Liver (tissue), 9 donors: Measurements from ENCODE around the gene ITFG1. TPM values are rescaled to one million over a fixed set of nuclear protein-coding genes. Genes with fewer than 3 reads are reported as not detected.

Source experiments
- DNase-seq: peaks from one replicate; pipeline ENCODE4 v3.0.0-alpha.2; 2017; ENCODE audit warnings: low spot score
- H3K27ac ChIP-seq, 2 donors: one replicate each; pipeline ENCODE4 v1.7.0; 2013; ENCODE audit warnings: inconsistent platforms in 2 of 2, low read length in 2 of 2, control low read depth in 1 of 2, low read depth in 1 of 2, mild to moderate bottlenecking in 1 of 2
- H3K27me3 ChIP-seq, 4 donors: one replicate each; pipeline versions ENCODE4 v1.6.1 to v1.7.0; 2013; ENCODE audit warnings: low read length in 3 of 4, inconsistent platforms in 1 of 4, mild to moderate bottlenecking in 1 of 4, moderate library complexity in 1 of 4; ENCODE audit not compliant: control insufficient read depth in 4 of 4, insufficient read depth in 4 of 4
- H3K36me3 ChIP-seq, 4 donors: one replicate each; pipeline versions ENCODE4 v1.6.1 to v1.7.0; 2013; ENCODE audit warnings: low read length in 3 of 4, mild to moderate bottlenecking in 3 of 4, low read depth in 1 of 4, moderate library complexity in 1 of 4; ENCODE audit not compliant: control insufficient read depth in 4 of 4, insufficient read depth in 3 of 4
- H3K4me1 ChIP-seq, 4 donors: one replicate each; pipeline versions ENCODE4 v1.6.1 to v1.7.0; 2013; ENCODE audit warnings: low read length in 3 of 4, mild to moderate bottlenecking in 3 of 4, moderate library complexity in 1 of 4; ENCODE audit not compliant: control insufficient read depth in 4 of 4, insufficient read depth in 4 of 4
- H3K4me3 ChIP-seq, 3 donors: one replicate each; pipeline versions ENCODE4 v1.6.1 to v1.7.0; 2013; ENCODE audit warnings: low read length in 3 of 3, control low read depth in 1 of 3, low read depth in 1 of 3, mild to moderate bottlenecking in 1 of 3
- H3K9ac ChIP-seq, 2 donors: one replicate each; pipeline ENCODE4 v1.7.0; 2013; ENCODE audit warnings: low read length in 2 of 2, mild to moderate bottlenecking in 2 of 2, moderate library complexity in 2 of 2, control low read depth in 1 of 2, low read depth in 1 of 2
- H3K9me3 ChIP-seq, 4 donors: one replicate each; pipeline versions ENCODE4 v1.6.1 to v1.7.0; 2013; ENCODE audit warnings: low read length in 3 of 4; ENCODE audit not compliant: control insufficient read depth in 4 of 4
- EGR1 ChIP-seq, 2 donors: IDR thresholded peaks; 2 replicates each; pipeline ENCODE4 v1.6.1; 2016 to 2018; ENCODE audit warnings: antibody characterized with exemption in 2 of 2, low read depth in 2 of 2
- FOXA1 ChIP-seq: IDR thresholded peaks from 2 replicates; pipeline ENCODE4 v1.6.1; 2016; ENCODE audit warnings: antibody characterized with exemption
- FOXA2 ChIP-seq: IDR thresholded peaks from 2 replicates; pipeline ENCODE4 v1.6.1; 2016; ENCODE audit warnings: antibody characterized with exemption
- HNF4A ChIP-seq, 2 donors: conservative IDR thresholded peaks; 2 replicates each; pipeline ENCODE4 v1.6.1; 2016; ENCODE audit warnings: antibody characterized with exemption in 2 of 2, mild to moderate bottlenecking in 2 of 2
- HNF4G ChIP-seq: IDR thresholded peaks from 2 replicates; pipeline ENCODE4 v1.6.1; 2016; ENCODE audit warnings: antibody characterized with exemption
- JUND ChIP-seq, 2 donors: IDR thresholded peaks; 2 replicates each; pipeline ENCODE4 v1.6.1; 2016; ENCODE audit warnings: antibody characterized with exemption in 2 of 2
- NR2F2 ChIP-seq: IDR thresholded peaks from 2 replicates; pipeline ENCODE4 v1.6.1; 2016; ENCODE audit warnings: antibody characterized with exemption
- RXRA ChIP-seq, 2 donors: IDR thresholded peaks; 2 replicates each; pipeline ENCODE4 v1.6.1; 2017 to 2018; ENCODE audit warnings: antibody characterized with exemption in 2 of 2, mild to moderate bottlenecking in 1 of 2
- SP1 ChIP-seq: IDR thresholded peaks from 2 replicates; pipeline ENCODE4 v1.6.1; 2018; ENCODE audit warnings: antibody characterized with exemption, mild to moderate bottlenecking
- TAF1 ChIP-seq: conservative IDR thresholded peaks from 2 replicates; pipeline ENCODE4 v1.6.1; 2016; ENCODE audit warnings: antibody characterized with exemption, mild to moderate bottlenecking
- YY1 ChIP-seq: IDR thresholded peaks from 2 replicates; pipeline ENCODE4 v1.6.1; 2016; ENCODE audit warnings: antibody characterized with exemption, mild to moderate bottlenecking
- WGBS: extraction: QIAGEN DNeasy Blood & Tissue Kit; methylation state at CpG from one replicate; pipeline ENCODE4 v1.1.7; 2013; 5-methylcytosine and 5-hydroxymethylcytosine counted together
- polyA plus RNA-seq, 2 donors: library from polyadenylated mRNA; stranded (reverse) in 1 of 2; unstranded in 1 of 2; fragments of 200-250 nt in 1 of 2; fragments of >200 nt in 1 of 2; fragmentation: Nextera tagmentation in 1 of 2; extraction: Ambion mirVana in 1 of 2; gene quantifications; one replicate each; pipeline versions ENCODE4 v1.2.1 to v1.2.3, GENCODE V29; 2013 to 2015
- total RNA-seq, 2 donors: library from RNA; depleted of rRNA; stranded (reverse); fragments of >200 nt; gene quantifications; one replicate each; pipeline ENCODE4 v1.2.3, GENCODE V29; 2014
- TF ChIP-seq, protein P1 (sequence below): fragments of 150-350 bp; IDR thresholded peaks from 2 replicates; pipeline ENCODE4 v1.5.1; 2017; ENCODE audit warnings: improper control_type of control experiment, low read depth, low read length; ENCODE audit not compliant: missing input control
- TF ChIP-seq, protein P2 (sequence below): IDR thresholded peaks from 2 replicates; pipeline ENCODE4 v1.6.1; 2016; ENCODE audit warnings: antibody characterized with exemption, mild to moderate bottlenecking
- TF ChIP-seq, protein P3 (sequence below): IDR thresholded peaks from 2 replicates; pipeline ENCODE4 v1.6.1; 2016; ENCODE audit warnings: antibody characterized with exemption
- TF ChIP-seq, protein P4 (sequence below): IDR thresholded peaks from 2 replicates; pipeline ENCODE4 v1.6.1; 2016; ENCODE audit warnings: antibody characterized with exemption
- TF ChIP-seq, protein P5 (sequence below): IDR thresholded peaks from 2 replicates; pipeline ENCODE4 v1.6.1; 2016; ENCODE audit warnings: antibody characterized with exemption
- donor health status: healthy.
- donor health status: healthy.
- donor health status: healthy.
- donor health status: healthy.
- donor health status: healthy.

Gene ITFG1
- total and polyA plus RNA-seq, 4 donors: 31.1 to 51.0 (median 36.5) TPM

DNA sequence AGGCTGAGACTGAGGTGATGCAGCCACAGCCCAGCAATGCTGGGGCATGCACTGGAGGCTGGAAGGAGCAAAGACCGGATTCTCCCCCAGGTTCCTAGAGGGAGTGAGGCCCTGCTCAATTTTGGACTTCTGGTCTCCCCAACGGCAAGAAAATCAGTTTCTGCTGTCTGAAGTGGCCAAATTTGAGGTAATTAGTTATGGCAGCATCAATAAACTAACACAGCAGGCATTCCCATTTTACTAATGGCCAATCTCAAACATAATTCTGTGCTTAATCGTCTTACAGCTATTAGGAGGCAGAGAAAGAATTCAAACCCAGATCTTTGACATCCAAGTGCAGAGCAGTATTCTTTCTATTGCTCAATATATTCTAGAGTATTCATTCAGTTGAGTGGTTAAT is 333.3 kb downstream of the ITFG1 start:
- DNase-seq: no peak
- Histone ChIP-seq H3K36me3 (no peaks in the 10 kb centered on the region), H3K27ac (no peak overlapping the region), H3K9ac (no peak overlapping the region), H3K9me3 (peaks cover 0 to 5% (median 0%) of the 10 kb centered on the region in 4 donors), H3K4me3 (no peak overlapping the region), H3K4me1 (no peaks in the 10 kb centered on the region), H3K27me3 (peaks cover 0 to 4% (median 2%) of the 10 kb centered on the region in 4 donors)
- TF ChIP-seq TAF1 (no peak), SP1 (no peak), FOXA2 (no peak), FOXA1 (no peak), RXRA (IDR thresholded peaks at IDR 0.05) (no peak), EGR1 (IDR thresholded peaks at IDR 0.05; ENCODE audit: low read depth in 2 of 2) (no peak), YY1 (no peak), HNF4G (no peak), JUND (IDR thresholded peaks at IDR 0.05) (no peak)
- TF ChIP-seq, protein P1, sequence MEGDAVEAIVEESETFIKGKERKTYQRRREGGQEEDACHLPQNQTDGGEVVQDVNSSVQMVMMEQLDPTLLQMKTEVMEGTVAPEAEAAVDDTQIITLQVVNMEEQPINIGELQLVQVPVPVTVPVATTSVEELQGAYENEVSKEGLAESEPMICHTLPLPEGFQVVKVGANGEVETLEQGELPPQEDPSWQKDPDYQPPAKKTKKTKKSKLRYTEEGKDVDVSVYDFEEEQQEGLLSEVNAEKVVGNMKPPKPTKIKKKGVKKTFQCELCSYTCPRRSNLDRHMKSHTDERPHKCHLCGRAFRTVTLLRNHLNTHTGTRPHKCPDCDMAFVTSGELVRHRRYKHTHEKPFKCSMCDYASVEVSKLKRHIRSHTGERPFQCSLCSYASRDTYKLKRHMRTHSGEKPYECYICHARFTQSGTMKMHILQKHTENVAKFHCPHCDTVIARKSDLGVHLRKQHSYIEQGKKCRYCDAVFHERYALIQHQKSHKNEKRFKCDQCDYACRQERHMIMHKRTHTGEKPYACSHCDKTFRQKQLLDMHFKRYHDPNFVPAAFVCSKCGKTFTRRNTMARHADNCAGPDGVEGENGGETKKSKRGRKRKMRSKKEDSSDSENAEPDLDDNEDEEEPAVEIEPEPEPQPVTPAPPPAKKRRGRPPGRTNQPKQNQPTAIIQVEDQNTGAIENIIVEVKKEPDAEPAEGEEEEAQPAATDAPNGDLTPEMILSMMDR: no peak
- TF ChIP-seq, protein P2, sequence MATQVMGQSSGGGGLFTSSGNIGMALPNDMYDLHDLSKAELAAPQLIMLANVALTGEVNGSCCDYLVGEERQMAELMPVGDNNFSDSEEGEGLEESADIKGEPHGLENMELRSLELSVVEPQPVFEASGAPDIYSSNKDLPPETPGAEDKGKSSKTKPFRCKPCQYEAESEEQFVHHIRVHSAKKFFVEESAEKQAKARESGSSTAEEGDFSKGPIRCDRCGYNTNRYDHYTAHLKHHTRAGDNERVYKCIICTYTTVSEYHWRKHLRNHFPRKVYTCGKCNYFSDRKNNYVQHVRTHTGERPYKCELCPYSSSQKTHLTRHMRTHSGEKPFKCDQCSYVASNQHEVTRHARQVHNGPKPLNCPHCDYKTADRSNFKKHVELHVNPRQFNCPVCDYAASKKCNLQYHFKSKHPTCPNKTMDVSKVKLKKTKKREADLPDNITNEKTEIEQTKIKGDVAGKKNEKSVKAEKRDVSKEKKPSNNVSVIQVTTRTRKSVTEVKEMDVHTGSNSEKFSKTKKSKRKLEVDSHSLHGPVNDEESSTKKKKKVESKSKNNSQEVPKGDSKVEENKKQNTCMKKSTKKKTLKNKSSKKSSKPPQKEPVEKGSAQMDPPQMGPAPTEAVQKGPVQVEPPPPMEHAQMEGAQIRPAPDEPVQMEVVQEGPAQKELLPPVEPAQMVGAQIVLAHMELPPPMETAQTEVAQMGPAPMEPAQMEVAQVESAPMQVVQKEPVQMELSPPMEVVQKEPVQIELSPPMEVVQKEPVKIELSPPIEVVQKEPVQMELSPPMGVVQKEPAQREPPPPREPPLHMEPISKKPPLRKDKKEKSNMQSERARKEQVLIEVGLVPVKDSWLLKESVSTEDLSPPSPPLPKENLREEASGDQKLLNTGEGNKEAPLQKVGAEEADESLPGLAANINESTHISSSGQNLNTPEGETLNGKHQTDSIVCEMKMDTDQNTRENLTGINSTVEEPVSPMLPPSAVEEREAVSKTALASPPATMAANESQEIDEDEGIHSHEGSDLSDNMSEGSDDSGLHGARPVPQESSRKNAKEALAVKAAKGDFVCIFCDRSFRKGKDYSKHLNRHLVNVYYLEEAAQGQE: no peak
- TF ChIP-seq, protein P3, sequence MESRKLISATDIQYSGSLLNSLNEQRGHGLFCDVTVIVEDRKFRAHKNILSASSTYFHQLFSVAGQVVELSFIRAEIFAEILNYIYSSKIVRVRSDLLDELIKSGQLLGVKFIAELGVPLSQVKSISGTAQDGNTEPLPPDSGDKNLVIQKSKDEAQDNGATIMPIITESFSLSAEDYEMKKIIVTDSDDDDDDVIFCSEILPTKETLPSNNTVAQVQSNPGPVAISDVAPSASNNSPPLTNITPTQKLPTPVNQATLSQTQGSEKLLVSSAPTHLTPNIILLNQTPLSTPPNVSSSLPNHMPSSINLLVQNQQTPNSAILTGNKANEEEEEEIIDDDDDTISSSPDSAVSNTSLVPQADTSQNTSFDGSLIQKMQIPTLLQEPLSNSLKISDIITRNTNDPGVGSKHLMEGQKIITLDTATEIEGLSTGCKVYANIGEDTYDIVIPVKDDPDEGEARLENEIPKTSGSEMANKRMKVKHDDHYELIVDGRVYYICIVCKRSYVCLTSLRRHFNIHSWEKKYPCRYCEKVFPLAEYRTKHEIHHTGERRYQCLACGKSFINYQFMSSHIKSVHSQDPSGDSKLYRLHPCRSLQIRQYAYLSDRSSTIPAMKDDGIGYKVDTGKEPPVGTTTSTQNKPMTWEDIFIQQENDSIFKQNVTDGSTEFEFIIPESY: no peak
- TF ChIP-seq, protein P4, sequence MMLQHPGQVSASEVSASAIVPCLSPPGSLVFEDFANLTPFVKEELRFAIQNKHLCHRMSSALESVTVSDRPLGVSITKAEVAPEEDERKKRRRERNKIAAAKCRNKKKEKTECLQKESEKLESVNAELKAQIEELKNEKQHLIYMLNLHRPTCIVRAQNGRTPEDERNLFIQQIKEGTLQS: no peak
- 87% methylated on average over 3 of the region's 3 CpGs for WGBS

DNA sequence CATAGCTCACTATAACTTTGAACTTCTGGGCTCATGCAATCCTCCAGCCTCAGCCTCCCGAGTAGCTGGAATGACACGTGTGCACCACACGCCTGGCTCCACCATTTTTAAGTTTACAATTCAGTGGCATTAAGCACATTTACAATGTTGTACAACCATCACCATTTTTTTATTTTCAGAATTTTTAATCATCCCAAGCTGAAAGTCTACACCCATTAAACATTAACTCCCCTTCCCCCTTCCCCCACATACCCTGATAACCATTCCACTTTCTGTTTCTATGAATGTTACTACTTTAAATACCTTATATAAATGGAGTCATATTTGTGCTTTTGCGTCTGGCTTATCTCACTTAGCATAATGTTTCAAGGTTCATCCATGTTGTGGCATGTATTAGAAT is 335.1 kb downstream of the ITFG1 start:
- 88% methylated on average over 4 of the region's 4 CpGs for WGBS
- H3K36me3 ChIP-seq: no peaks in the 10 kb centered on the region
- H3K4me3 ChIP-seq: no peak overlapping the region
- no peak overlapping the region for H3K9ac ChIP-seq
- peaks cover 0 to 4% (median 2%) of the 10 kb centered on the region in 4 donors for H3K27me3 ChIP-seq
- no peak overlapping the region for H3K27ac ChIP-seq
- no peak for DNase-seq
- H3K9me3 ChIP-seq: peaks cover 0 to 5% (median 0%) of the 10 kb centered on the region in 4 donors
- no peaks in the 10 kb centered on the region for H3K4me1 ChIP-seq
- TF ChIP-seq FOXA1: no peak
- no peak for TF ChIP-seq YY1
- no peak for TF ChIP-seq TAF1
- TF ChIP-seq, protein P5, sequence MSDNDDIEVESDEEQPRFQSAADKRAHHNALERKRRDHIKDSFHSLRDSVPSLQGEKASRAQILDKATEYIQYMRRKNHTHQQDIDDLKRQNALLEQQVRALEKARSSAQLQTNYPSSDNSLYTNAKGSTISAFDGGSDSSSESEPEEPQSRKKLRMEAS: no peak
- TF ChIP-seq NR2F2: no peak
- TF ChIP-seq, protein P1: no peak
- no peak for TF ChIP-seq HNF4A (conservative IDR thresholded peaks at IDR 0.05)
- TF ChIP-seq FOXA2: no peak
- TF ChIP-seq RXRA (IDR thresholded peaks at IDR 0.05): no peak
- TF ChIP-seq JUND (IDR thresholded peaks at IDR 0.05): no peak
- TF ChIP-seq, protein P4: no peak
- no peak for TF ChIP-seq SP1
- TF ChIP-seq, protein P3: no peak
